HepG2 (cell line): ENCODE data around the gene SYT11. TPM values are rescaled to one million over a fixed set of nuclear protein-coding genes. Genes with fewer than 3 reads are reported as not detected.
"Not testable (repeated sequence)": the region's sequence is repeated elsewhere in the genome, so short reads cannot be mapped to it uniquely, and the experiment has no call there.

Source experiments
- ATAC-seq: fragments of 200-7000 bp; cut with Tn5 transposase; 3 replicates; pipeline ENCODE4 v1.9.1; 2020; ENCODE audit warnings: mild to moderate bottlenecking, moderate library complexity
- BruUV-seq: library from RNA; stranded (reverse); fragments of 400-500 nt; replicated peaks from 2 replicates; lab custom pipeline; 2021; lab: Mats Ljungman, UMichigan
- CTCF ChIA-PET: fragments of 300-600 bp; formaldehyde crosslinking; extraction: SDS; loops from one replicate; lab custom pipeline; 2021; ENCODE audit warnings: low total read pairs, inconsistent platforms, low intra/inter-chr PET ratio; lab: Yijun Ruan, JAX
- POLR2A ChIA-PET: fragments of 350-600 bp; sonication (Branson Sonifier 250); formaldehyde crosslinking; loops from one replicate; lab custom pipeline; 2020; ENCODE audit warnings: antibody characterized with exemption, inconsistent platforms; lab: Yijun Ruan, JAX
- DNase-seq: peaks from one replicate; pipeline ENCODE4 v3.0.0-alpha.2; 2015; ENCODE audit warnings: low spot score
- FAIRE-seq: peaks from 3 replicates; lab custom pipeline; 2011; peaks lifted over from hg19 to GRCh38; lab: Jason Lieb, UNC
- H2AFZ ChIP-seq: one replicate; pipeline ENCODE4 v1.6.1; 2011; ENCODE audit warnings: low read length, inconsistent platforms
- H3K27ac ChIP-seq: fragments of 300-600 bp; 3 replicates; pipeline ENCODE4 v1.8.0; 2011; ENCODE audit warnings: mixed run types, mild to moderate bottlenecking, mixed read lengths, low read length, inconsistent platforms; ENCODE audit not compliant: insufficient read depth; ENCODE audit errors: extremely low read length
- H3K27me3 ChIP-seq, 2 experiments: fragments of 200-600 bp in 1 of 2; 2 replicates in 1 of 2; 3 replicates in 1 of 2; pipeline versions ENCODE4 v1.6.0 to v1.8.0; 2011; ENCODE audit warnings: low read length in 2 of 2, mild to moderate bottlenecking in 2 of 2, moderate library complexity in 2 of 2, inconsistent platforms in 1 of 2; ENCODE audit not compliant: insufficient read depth in 2 of 2, control insufficient read depth in 1 of 2
- H3K36me3 ChIP-seq, 2 experiments: fragments of 200-600 bp in 1 of 2; replicated peaks in 1 of 2; 2 replicates in 1 of 2; 3 replicates in 1 of 2; pipeline versions ENCODE4 v1.5.1 to v1.8.0; 2011; ENCODE audit warnings: low read length in 2 of 2, inconsistent platforms in 1 of 2; ENCODE audit not compliant: insufficient read depth in 2 of 2, control insufficient read depth in 1 of 2
- H3K4me1 ChIP-seq: 2 replicates; pipeline ENCODE4 v1.5.1; 2012; ENCODE audit warnings: low read length, inconsistent platforms; ENCODE audit not compliant: insufficient read depth
- H3K4me2 ChIP-seq: 2 replicates; pipeline ENCODE4 v1.6.0; 2011; ENCODE audit warnings: low read depth, low read length, inconsistent platforms
- H3K4me3 ChIP-seq, 3 experiments: fragments of 200-600 bp in 1 of 3; sonication (generic), shearing (Covaris generic) in 1 of 3; replicated peaks in 1 of 3; 2 replicates each; pipeline ENCODE4 v1.5.1; 2011 to 2016; ENCODE audit warnings: low read length in 3 of 3, inconsistent platforms in 2 of 3, low read depth in 2 of 3, mild to moderate bottlenecking in 2 of 3, control low read depth in 1 of 3, mixed read lengths in 1 of 3; ENCODE audit not compliant: insufficient read depth in 1 of 3
- H3K79me2 ChIP-seq: one replicate; pipeline ENCODE4 v1.6.1; 2011; ENCODE audit warnings: low read length, inconsistent platforms; ENCODE audit not compliant: insufficient read depth
- H3K9ac ChIP-seq: 2 replicates; pipeline ENCODE4 v1.6.0; 2011; ENCODE audit warnings: mild to moderate bottlenecking, low read depth, low read length, inconsistent platforms; ENCODE audit not compliant: insufficient read depth
- H3K9me3 ChIP-seq: 2 replicates; pipeline ENCODE4 v1.5.1; 2012; ENCODE audit warnings: mild to moderate bottlenecking, low read length
- H4K20me1 ChIP-seq: 2 replicates; pipeline ENCODE4 v1.6.0; 2011; ENCODE audit warnings: inconsistent platforms, mild to moderate bottlenecking, low read length, moderate library complexity; ENCODE audit not compliant: insufficient read depth
- WGBS: methylation state at CpG from one replicate; pipeline ENCODE4 v1.1.6; 2017; ENCODE audit warnings: low lambda C conversion rate; 5-methylcytosine and 5-hydroxymethylcytosine counted together
- in situ Hi-C: cut with HindIII; loops from 2 replicates; pipeline ENCODE4 v1.10.0; 2017; ENCODE audit warnings: low pct_unique_long_range_greater_than_20kb; ENCODE audit not compliant: extremely low pct_ligation_motif_present
- intact Hi-C: fragments of 100-400 bp; cut with micrococcal nuclease; formaldehyde crosslinking; loops from one replicate; pipeline ENCODE4 v1.10.0; 2022; ENCODE audit not compliant: unreplicated experiment
- polyA plus RNA-seq, 8 experiments: library from polyadenylated mRNA; depleted of rRNA in 3 of 8; stranded (reverse) in 7 of 8; unstranded in 1 of 8; fragments of >200 nt; fragmentation: Illumina TruSeq in 4 of 8; extraction: Trizol in 4 of 8; gene quantifications; 2 replicates each; pipeline versions ENCODE4 v1.2.1 to v1.2.3, GENCODE V29; 2011 to 2016; ENCODE audit warnings: low read depth in 4 of 8, missing spikeins in 1 of 8, mixed read lengths in 1 of 8; ENCODE audit not compliant: insufficient read depth in 1 of 8
- total RNA-seq, 5 experiments: library from RNA; depleted of rRNA; stranded (reverse); fragments of >200 nt; fragmentation: Illumina TruSeq; extraction: Trizol; gene quantifications; 2 replicates each; pipeline ENCODE4 v1.2.3, GENCODE V29; 2016; ENCODE audit warnings: low read depth in 1 of 5
- TF ChIP-seq, protein P1 (sequence below): sonication (generic); formaldehyde crosslinking; IDR thresholded peaks from 2 replicates; pipeline ENCODE4 v1.4.0; 2020; ENCODE audit warnings: missing genetic modification reagents, borderline replicate concordance

The SYT11 gene
- total and polyA plus RNA-seq, 2 of the 13 experiments (the other 11 are each of a cell fraction or from before 2014, with no cell fraction given) = 0.22 to 0.59 TPM

DNA sequence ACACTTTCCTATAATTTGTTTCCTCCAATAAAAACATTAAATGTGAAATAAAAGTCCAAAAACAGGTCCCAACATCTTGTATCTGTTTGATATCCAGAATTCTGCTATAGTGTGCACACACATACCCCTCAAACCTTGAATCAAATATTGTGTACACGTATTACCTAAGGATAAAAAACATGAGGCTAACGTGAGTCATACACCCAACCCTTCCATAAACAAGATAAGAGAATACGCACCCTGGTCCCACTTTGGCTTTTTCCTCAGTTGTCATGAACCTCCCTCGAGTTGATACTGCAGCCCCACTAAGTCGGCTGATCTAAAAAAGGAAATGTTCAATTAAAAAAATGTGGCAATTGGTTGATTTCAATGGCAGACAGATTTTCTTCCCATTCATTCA, 69.7 kb downstream of the SYT11 start (continued):
- TF ChIP-seq, protein P1, sequence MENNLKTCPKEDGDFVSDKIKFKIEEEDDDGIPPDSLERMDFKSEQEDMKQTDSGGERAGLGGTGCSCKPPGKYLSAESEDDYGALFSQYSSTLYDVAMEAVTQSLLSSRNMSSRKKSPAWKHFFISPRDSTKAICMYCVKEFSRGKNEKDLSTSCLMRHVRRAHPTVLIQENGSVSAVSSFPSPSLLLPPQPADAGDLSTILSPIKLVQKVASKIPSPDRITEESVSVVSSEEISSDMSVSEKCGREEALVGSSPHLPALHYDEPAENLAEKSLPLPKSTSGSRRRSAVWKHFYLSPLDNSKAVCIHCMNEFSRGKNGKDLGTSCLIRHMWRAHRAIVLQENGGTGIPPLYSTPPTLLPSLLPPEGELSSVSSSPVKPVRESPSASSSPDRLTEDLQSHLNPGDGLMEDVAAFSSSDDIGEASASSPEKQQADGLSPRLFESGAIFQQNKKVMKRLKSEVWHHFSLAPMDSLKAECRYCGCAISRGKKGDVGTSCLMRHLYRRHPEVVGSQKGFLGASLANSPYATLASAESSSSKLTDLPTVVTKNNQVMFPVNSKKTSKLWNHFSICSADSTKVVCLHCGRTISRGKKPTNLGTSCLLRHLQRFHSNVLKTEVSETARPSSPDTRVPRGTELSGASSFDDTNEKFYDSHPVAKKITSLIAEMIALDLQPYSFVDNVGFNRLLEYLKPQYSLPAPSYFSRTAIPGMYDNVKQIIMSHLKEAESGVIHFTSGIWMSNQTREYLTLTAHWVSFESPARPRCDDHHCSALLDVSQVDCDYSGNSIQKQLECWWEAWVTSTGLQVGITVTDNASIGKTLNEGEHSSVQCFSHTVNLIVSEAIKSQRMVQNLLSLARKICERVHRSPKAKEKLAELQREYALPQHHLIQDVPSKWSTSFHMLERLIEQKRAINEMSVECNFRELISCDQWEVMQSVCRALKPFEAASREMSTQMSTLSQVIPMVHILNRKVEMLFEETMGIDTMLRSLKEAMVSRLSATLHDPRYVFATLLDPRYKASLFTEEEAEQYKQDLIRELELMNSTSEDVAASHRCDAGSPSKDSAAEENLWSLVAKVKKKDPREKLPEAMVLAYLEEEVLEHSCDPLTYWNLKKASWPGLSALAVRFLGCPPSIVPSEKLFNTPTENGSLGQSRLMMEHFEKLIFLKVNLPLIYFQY (CRISPR knock-in tag) = no peak

DNA sequence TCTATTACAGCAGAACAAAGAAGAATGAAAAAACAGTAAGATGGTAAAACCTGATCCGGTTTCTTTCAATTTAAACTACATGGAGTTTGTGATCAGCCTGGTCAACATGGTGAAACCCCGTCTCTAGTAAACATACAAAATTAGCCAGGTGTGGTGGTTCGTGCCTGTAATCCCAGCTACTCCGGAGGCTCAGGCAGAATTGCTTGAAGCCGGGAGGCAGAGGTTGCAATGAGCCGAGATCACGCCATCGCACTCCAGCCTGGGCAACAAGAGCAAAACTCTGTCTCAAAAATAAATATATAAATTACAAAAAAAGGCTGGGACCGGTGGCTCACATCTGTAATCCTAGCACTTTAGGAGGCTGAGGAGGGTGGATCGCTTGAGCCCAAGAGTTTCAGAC, 71.4 kb downstream of the SYT11 start:
- FAIRE-seq, H3K9me3 ChIP-seq, BruUV-seq, ATAC-seq, H3K27ac ChIP-seq, CTCF ChIA-PET, H2AFZ ChIP-seq, H3K27me3 ChIP-seq, DNase-seq, intact Hi-C loops: not testable (repeated sequence)
- Histone ChIP-seq H3K4me2 (peak overlapping the region; percentile 95), H3K4me1 (peaks cover 50% of the 10 kb centered on the region), H3K4me3 (peak overlapping the region in 1 of 3 experiments; percentile 83; a peak in 1 of 6 replicates), H3K9ac (peak overlapping the region; percentile 15; the same call in 1 of the 2 replicates), H3K79me2 (peaks cover 54% of the 10 kb centered on the region), H3K36me3 (peaks cover 10 to 64% of the 10 kb centered on the region in 2 experiments; a peak in 4 of 5 replicates), H4K20me1 (peaks cover 26% of the 10 kb centered on the region; the same call in 1 of the 2 replicates)
- in situ Hi-C loops = loop anchor here (10.0 kb wide), 1 partner anchor 54 kb away; no protein-coding TSS in a partner anchor
- POLR2A ChIA-PET = interaction anchor here (0.9 to 3.1 kb wide), 7 partner anchors 10 to 71 kb away, joined by 3 to 21 read pairs (median 6); partner anchors contain the start of gene SYT11
- 92% methylated on average over 10 of the region's 10 CpGs for WGBS
